ENCODE data around the gene XPA. TPM values are rescaled to one million over a fixed set of nuclear protein-coding genes. Genes with fewer than 3 reads are reported as not detected.

Gene XPA
- total and polyA plus RNA-seq, 10 of the 15 experiments (the other 5 are each of a cell fraction or from before 2014, with no cell fraction given), result 6.2 to 19.9 (median 12.3) TPM

- FAIRE-seq (no peak), ATAC-seq (no peak), DNase-seq (ENCODE audit: low read depth, low spot score) (no peak)
- no peak for TF ChIP-seq IRF3 (IDR thresholded peaks at IDR 0.05)
- TF ChIP-seq FOXK2 (IDR thresholded peaks at IDR 0.05), result no peak
- no peak for TF ChIP-seq DPF2 (IDR thresholded peaks at IDR 0.05)
- TF ChIP-seq RAD51 (IDR thresholded peaks at IDR 0.05), result no peak
- no peak for TF ChIP-seq CBX5 (IDR thresholded peaks at IDR 0.05; ENCODE audit: low read depth)
- no peak for TF ChIP-seq NFYA (IDR thresholded peaks at IDR 0.05; ENCODE audit: borderline replicate concordance, low read depth, low read length)
- no peak for TF ChIP-seq E4F1 (IDR thresholded peaks at IDR 0.05; ENCODE audit: borderline replicate concordance, partially characterized antibody)
- Histone ChIP-seq H2AFZ (ENCODE audit: control insufficient read depth, low read depth, low read length) (no peak overlapping the region), H3K4me3 (no peak overlapping the region), H3K9me3 (replicated peaks; ENCODE audit: control insufficient read depth, insufficient read depth, low read length) (no peaks in the 10 kb centered on the region), H4K20me1 (ENCODE audit: control insufficient read depth, insufficient read depth) (no peaks in the 10 kb centered on the region), H3K4me2 (ENCODE audit: control insufficient read depth, insufficient read depth) (no peak overlapping the region), H3K79me2 (ENCODE audit: control insufficient read depth, insufficient read depth, low read length) (peaks cover 38% of the 10 kb centered on the region), H3K27me3 (replicated peaks in 1 of 2; ENCODE audit: control insufficient read depth in 2 of 2, insufficient read depth in 2 of 2, low read length in 1 of 2) (no peaks in the 10 kb centered on the region), H3K9ac (ENCODE audit: control insufficient read depth, insufficient read depth, low read length) (no peak overlapping the region), H3K27ac (ENCODE audit: control insufficient read depth, insufficient read depth) (no peak overlapping the region), H3K36me3 (ENCODE audit: control insufficient read depth in 2 of 2, insufficient read depth in 2 of 2, low read length in 1 of 2) (peaks cover 0 to 2% of the 10 kb centered on the region in 2 experiments; a peak in 1 of 4 replicates), H3K4me1 (ENCODE audit: control insufficient read depth, insufficient read depth, low read length) (peaks cover 5% of the 10 kb centered on the region)
- RAD21 ChIA-PET (ENCODE audit: unreplicated experiment), result interaction anchor here (1.5 to 2.1 kb wide), 2 partner anchors 11 to 13 kb away, joined by 6 to 11 read pairs; no protein-coding TSS in a partner anchor
- in situ Hi-C loops (cut with MboI), result loop anchor here (25.0 kb wide), 1 partner anchor 1217 kb away; the partner anchor contains the start of gene ZNF367
- CTCF ChIA-PET, result interaction anchor here (1.1 to 5.5 kb wide), 6 partner anchors 11 to 772 kb away, joined by 3 to 35 read pairs (median 12); no protein-coding TSS in a partner anchor
- intact Hi-C loops (cut with micrococcal nuclease; ENCODE audit: unreplicated experiment), result no loop called here
- SMC1A ChIA-PET (ENCODE audit: uncharacterized antibody, unreplicated experiment), result interaction anchor here (0.6 to 2.5 kb wide), 8 partner anchors 10 to 216 kb away, joined by 3 to 14 read pairs (median 5); no protein-coding TSS in a partner anchor
- POLR2A ChIA-PET, result interaction anchor here (0.6 to 1.2 kb wide), 2 partner anchors 9 to 100 kb away, joined by 3 to 5 read pairs; no protein-coding TSS in a partner anchor
- BruUV-seq (replicated peaks), result no TSS peak
These were observed 68.0 kb downstream of the XPA start for GRCh38 chr9:97629156-97629555.

Data from GM12878 (cell line).